ENCODE data around the gene PEAK3.
A peak's percentile ranks its signal among the peaks of the same experiment; 100 is the strongest.

The PEAK3 gene, protein sequence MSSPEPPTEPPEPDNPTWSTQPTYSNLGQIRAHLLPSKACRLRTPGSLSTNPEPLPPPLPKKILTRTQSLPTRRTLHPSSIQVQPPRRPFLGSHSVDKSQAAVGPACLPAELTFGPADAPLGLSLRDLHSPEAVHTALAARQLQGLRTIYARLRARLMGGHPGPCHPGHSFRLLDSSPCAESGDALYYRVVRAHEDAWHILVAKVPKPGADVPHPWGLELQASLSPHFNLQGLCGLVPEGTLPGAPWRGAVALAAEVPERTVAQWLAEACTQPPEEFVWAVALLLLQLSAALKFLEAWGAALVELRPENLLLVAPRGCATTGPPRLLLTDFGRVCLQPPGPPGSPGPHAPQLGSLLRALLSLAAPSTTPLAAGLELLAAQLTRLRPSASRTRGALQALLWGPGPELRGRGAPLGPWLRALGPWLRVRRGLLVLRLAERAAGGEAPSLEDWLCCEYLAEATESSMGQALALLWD

DNA sequence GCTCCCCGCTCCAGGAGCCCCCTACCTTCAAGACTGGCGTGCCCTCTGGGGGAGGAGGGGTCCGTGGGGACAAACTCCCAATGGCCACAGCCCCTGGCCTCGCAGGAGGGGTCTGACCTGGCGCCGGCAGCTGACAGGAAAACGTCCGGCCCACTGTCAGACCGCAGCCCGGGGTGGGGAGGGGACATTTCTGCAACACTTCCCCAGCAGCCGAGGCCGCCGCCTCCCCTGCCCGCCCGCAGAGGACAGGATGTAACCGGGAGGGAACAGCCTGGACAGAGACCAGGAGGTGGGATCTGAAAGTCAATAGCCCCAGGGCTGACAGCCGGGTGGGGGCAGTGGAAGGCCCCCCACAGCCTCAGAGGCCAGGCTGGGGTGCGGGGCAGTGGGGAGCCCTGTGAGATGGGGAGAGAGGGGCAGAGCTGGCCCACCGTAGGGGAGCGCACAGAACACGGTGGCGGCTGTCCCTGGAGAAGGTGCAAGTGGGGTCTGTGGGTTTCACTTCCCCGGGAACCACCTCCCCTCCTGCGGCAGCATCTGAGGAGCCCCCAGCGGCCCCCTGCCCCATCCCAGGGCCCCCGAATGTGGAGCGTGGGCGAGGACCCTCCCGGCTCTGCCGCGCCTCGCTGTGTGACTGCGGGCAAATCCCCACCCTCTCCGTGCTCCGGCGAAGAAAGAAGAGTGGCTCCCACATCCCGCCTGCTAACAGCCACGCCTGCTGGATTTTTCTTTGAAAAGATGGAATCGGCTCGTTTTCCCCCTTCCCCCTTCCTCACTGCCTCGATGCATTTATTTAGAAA lies at the start of gene PEAK3:
Gene PEAK3 (minus strand): TSS at position 114 of the 800 bp plus-strand sequence. CDS start 1,244 bp downstream, outside the sequence.
- POLR2A ChIA-PET: no interaction called here
- no peak for DNase-seq (ENCODE audit: low read depth, low spot score)
- H3K4me3 ChIP-seq (ENCODE audit: low read depth, low read length): peak within 1 kb of the TSS; percentile 36
- CTCF ChIA-PET: interaction anchor here (0.9 to 2.3 kb wide), 3 partner anchors 9 to 34 kb away, joined by 3 to 16 read pairs (median 6); no protein-coding TSS in a partner anchor
- TF ChIP-seq, protein P1, sequence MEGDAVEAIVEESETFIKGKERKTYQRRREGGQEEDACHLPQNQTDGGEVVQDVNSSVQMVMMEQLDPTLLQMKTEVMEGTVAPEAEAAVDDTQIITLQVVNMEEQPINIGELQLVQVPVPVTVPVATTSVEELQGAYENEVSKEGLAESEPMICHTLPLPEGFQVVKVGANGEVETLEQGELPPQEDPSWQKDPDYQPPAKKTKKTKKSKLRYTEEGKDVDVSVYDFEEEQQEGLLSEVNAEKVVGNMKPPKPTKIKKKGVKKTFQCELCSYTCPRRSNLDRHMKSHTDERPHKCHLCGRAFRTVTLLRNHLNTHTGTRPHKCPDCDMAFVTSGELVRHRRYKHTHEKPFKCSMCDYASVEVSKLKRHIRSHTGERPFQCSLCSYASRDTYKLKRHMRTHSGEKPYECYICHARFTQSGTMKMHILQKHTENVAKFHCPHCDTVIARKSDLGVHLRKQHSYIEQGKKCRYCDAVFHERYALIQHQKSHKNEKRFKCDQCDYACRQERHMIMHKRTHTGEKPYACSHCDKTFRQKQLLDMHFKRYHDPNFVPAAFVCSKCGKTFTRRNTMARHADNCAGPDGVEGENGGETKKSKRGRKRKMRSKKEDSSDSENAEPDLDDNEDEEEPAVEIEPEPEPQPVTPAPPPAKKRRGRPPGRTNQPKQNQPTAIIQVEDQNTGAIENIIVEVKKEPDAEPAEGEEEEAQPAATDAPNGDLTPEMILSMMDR (IDR thresholded peaks at IDR 0.05; ENCODE audit: insufficient read depth, low read length, missing control alignments): no peak

DNA sequence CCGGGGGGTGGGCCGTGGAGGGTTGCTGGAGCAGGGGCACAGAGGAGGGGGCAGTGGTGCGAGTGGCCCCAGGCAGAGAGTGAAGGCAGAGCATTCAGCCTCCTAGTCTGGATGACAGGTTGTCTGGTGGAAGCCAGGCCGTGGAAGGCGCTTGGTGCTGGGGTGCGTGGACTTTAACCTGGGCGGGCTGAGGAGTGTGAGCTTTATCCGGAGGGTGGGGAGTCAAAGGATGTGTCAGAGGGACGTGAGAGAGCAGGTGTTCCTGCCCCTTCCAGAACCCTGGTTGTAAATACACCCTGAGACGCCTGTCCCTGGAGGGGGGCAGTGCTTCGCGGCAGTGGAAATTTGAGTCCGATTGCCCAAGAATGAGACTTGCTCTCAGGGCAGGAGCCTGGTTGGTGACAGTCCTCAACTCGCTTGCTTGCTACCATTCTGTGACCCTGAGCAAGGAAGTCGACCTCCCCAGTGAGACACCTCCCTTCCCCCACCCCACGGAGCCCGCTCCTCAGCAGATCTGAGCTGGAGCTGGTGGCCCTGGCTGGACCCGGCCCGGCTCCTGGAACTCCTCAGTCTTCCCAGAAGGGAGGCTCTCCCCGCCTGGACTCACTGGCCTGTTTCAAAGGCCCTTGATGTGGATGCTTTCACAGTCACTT lies 48.8 kb upstream of the PEAK3 start:
- no peak overlapping the region for H3K4me3 ChIP-seq (ENCODE audit: low read depth, low read length)
- TF ChIP-seq, protein P1 (IDR thresholded peaks at IDR 0.05; ENCODE audit: insufficient read depth, low read length, missing control alignments): no peak
- ChIA-PET POLR2A (no interaction called here), CTCF (interaction anchor here (1.2 kb wide), 1 partner anchor 14 kb away, joined by 5 read pairs; no protein-coding TSS in a partner anchor)
- DNase-seq (ENCODE audit: low read depth, low spot score): no peak

DNA sequence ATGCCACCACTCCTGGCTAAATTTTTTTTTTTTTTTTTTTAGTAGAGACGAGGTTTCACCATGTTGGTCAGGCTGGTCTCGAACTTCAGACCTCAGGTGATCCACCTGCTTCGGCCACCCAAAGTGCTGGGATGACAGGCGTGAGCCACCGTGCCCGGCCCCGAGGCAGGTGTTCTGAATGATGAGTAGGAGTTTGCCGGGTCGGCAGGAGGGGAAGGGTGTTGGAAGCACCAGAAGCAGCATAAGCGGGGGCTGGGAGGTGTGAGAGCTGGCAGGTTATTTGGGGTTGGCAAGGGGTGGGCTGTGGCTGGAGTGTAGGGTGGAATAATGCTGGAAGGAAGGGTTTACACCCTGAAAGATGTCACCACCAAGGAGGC lies 48.3 kb upstream of the PEAK3 start:
- H3K4me3 ChIP-seq (ENCODE audit: low read depth, low read length): no peak overlapping the region
- no peak for DNase-seq (ENCODE audit: low read depth, low spot score)
- TF ChIP-seq, protein P1 (IDR thresholded peaks at IDR 0.05; ENCODE audit: insufficient read depth, low read length, missing control alignments): no peak
- CTCF ChIA-PET: interaction anchor here (0.9 to 1.2 kb wide), 2 partner anchors 14 to 281 kb away, joined by 3 to 5 read pairs; no protein-coding TSS in a partner anchor
- POLR2A ChIA-PET: interaction anchor here (0.6 kb wide), 1 partner anchor 1245 kb away, joined by 3 read pairs; no protein-coding TSS in a partner anchor

DNA sequence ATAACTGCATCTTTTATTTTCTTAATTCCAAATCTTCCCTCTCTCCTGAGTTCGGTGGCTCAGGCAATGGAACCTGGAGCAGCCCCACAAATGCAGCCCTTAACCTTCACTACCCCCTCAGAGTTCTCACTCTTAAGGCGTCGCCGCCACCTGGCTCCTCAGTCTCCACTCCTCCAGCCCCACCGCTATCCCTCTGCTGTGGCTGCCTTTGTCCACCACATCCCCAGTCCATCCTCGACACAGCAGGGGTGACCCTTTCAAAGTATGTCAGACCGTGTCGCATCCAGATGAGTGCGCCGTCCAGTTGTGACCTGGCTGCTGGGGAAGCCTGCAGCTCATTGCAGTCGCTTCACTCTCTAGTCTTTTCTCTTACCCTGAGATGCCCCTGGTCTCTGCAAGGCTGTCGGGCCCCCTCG lies 47.5 kb upstream of the PEAK3 start:
- CTCF ChIA-PET: interaction anchor here (0.9 to 1.7 kb wide), 3 partner anchors 13 to 282 kb away, joined by 3 to 7 read pairs (median 5); no protein-coding TSS in a partner anchor
- POLR2A ChIA-PET: interaction anchor here (0.6 kb wide), 1 partner anchor 1245 kb away, joined by 3 read pairs; no protein-coding TSS in a partner anchor
- DNase-seq (ENCODE audit: low read depth, low spot score): no peak

DNA sequence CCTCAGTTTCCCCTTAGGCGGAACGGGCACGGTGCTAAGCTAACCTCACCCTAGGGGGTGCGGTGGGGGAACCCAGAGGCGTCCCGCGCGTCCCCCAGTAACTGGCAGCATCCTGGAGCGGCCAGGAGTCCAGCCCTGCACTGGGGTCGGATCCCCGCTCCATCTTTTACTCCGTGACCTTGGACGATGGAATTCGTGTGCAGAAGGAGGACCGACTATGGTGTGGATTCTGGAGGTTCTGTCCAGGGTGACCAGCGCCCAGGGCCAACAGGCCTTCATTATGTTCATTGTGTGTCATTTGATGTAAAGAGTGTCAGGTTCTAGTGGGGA lies 47.1 kb upstream of the PEAK3 start:
- ChIA-PET POLR2A (no interaction called here), CTCF (interaction anchor here (0.9 to 1.7 kb wide), 2 partner anchors 63 to 282 kb away, joined by 3 to 7 read pairs; no protein-coding TSS in a partner anchor)
- DNase-seq (ENCODE audit: low read depth, low spot score): no peak
- H3K4me3 ChIP-seq (ENCODE audit: low read depth, low read length): peak overlapping the region; percentile 92
- TF ChIP-seq, protein P1 (IDR thresholded peaks at IDR 0.05; ENCODE audit: insufficient read depth, low read length, missing control alignments): no peak

More for the DNA sequence above, 47.5 kb upstream of the PEAK3 start:
- H3K4me3 ChIP-seq (ENCODE audit: low read depth, low read length): peak overlapping the region; percentile 92
- TF ChIP-seq, protein P1 (IDR thresholded peaks at IDR 0.05; ENCODE audit: insufficient read depth, low read length, missing control alignments): no peak
